Mesenchymal stem cell (in vitro differentiated cells and primary cell): ENCODE results near the gene AOAH.

ENCODE experiments used
- DNase-seq: peaks from one replicate; pipeline ENCODE4 v3.0.0-alpha.2; 2013
- H2AFZ ChIP-seq: one replicate; pipeline ENCODE4 v1.6.1; 2013; ENCODE audit warnings: low read depth, mild to moderate bottlenecking, control low read depth, inconsistent platforms, low read length, moderate library complexity
- H2AK5ac ChIP-seq: 2 replicates; pipeline ENCODE4 v1.6.1; 2013; ENCODE audit warnings: low read length, moderate library complexity, mild to moderate bottlenecking, inconsistent platforms; ENCODE audit not compliant: severe bottlenecking
- H2BK120ac ChIP-seq: one replicate; pipeline ENCODE4 v1.6.1; 2013; ENCODE audit warnings: low read depth, mild to moderate bottlenecking, inconsistent platforms, low read length, moderate library complexity
- H2BK12ac ChIP-seq, 2 experiments: one replicate each; pipeline ENCODE4 v1.6.1; 2013; ENCODE audit warnings: inconsistent platforms in 2 of 2, low read length in 2 of 2, mild to moderate bottlenecking in 2 of 2, moderate library complexity in 2 of 2, control low read depth in 1 of 2
- H2BK15ac ChIP-seq: one replicate; pipeline ENCODE4 v1.6.1; 2013; ENCODE audit warnings: mild to moderate bottlenecking, low read depth, inconsistent platforms; ENCODE audit not compliant: poor library complexity, severe bottlenecking
- H2BK5ac ChIP-seq: 2 replicates; pipeline ENCODE4 v1.6.1; 2013; ENCODE audit warnings: low read depth, mild to moderate bottlenecking, low read length, control low read depth, inconsistent platforms; ENCODE audit not compliant: poor library complexity, severe bottlenecking
- H3K14ac ChIP-seq, 2 experiments: one replicate each; pipeline ENCODE4 v1.6.1; 2013; ENCODE audit warnings: inconsistent platforms in 2 of 2, low read length in 2 of 2, control low read depth in 1 of 2, mild to moderate bottlenecking in 1 of 2, moderate library complexity in 1 of 2
- H3K18ac ChIP-seq, 2 experiments: one replicate each; pipeline ENCODE4 v1.6.1; 2013; ENCODE audit warnings: inconsistent platforms in 2 of 2, low read length in 2 of 2, control low read depth in 1 of 2, low read depth in 1 of 2, mild to moderate bottlenecking in 1 of 2
- H3K23ac ChIP-seq, 2 experiments: one replicate each; pipeline ENCODE4 v1.6.1; 2013; ENCODE audit warnings: inconsistent platforms in 2 of 2, low read length in 2 of 2, mild to moderate bottlenecking in 2 of 2, moderate library complexity in 2 of 2, control low read depth in 1 of 2
- H3K27ac ChIP-seq: 2 replicates; pipeline ENCODE4 v1.5.1; 2013; ENCODE audit warnings: mild to moderate bottlenecking, moderate library complexity, low read length, control low read depth, inconsistent platforms; ENCODE audit not compliant: poor library complexity, severe bottlenecking
- H3K27me3 ChIP-seq, 2 experiments: 2 replicates each; pipeline versions ENCODE4 v1.6.1 to v1.7.0; 2013; ENCODE audit warnings: low read length in 2 of 2, mild to moderate bottlenecking in 2 of 2, moderate library complexity in 2 of 2, control low read depth in 1 of 2, inconsistent platforms in 1 of 2; ENCODE audit not compliant: control insufficient read depth in 1 of 2, insufficient read depth in 1 of 2
- H3K36me3 ChIP-seq, 2 experiments: 2 replicates each; pipeline versions ENCODE4 v1.6.1 to v1.7.0; 2013; ENCODE audit warnings: low read length in 2 of 2, control low read depth in 1 of 2, inconsistent platforms in 1 of 2, low read depth in 1 of 2, mild to moderate bottlenecking in 1 of 2; ENCODE audit not compliant: insufficient read depth in 2 of 2, control insufficient read depth in 1 of 2
- H3K4ac ChIP-seq, 2 experiments: one replicate each; pipeline ENCODE4 v1.6.1; 2013; ENCODE audit warnings: inconsistent platforms in 2 of 2, low read length in 2 of 2, mild to moderate bottlenecking in 2 of 2, moderate library complexity in 2 of 2, control low read depth in 1 of 2, low read depth in 1 of 2
- H3K4me1 ChIP-seq: 2 replicates; pipeline ENCODE4 v1.6.1; 2013; ENCODE audit warnings: low read depth, low read length, control low read depth; ENCODE audit not compliant: control insufficient read depth, insufficient read depth
- H3K4me2 ChIP-seq: 2 replicates; pipeline ENCODE4 v1.6.1; 2013; ENCODE audit warnings: low read length, mild to moderate bottlenecking, inconsistent platforms; ENCODE audit not compliant: poor library complexity, severe bottlenecking
- H3K4me3 ChIP-seq, 2 experiments: 2 replicates each; pipeline versions ENCODE4 v1.5.1 to v1.7.0; 2013; ENCODE audit warnings: low read length in 2 of 2, mild to moderate bottlenecking in 2 of 2, control low read depth in 1 of 2, low read depth in 1 of 2; ENCODE audit not compliant: insufficient read depth in 1 of 2
- H3K79me1 ChIP-seq: replicated peaks from 2 replicates; pipeline ENCODE4 v1.6.1; 2013; ENCODE audit warnings: mild to moderate bottlenecking, control low read depth, low read length, inconsistent platforms; ENCODE audit not compliant: poor library complexity, severe bottlenecking
- H3K9ac ChIP-seq: 2 replicates; pipeline ENCODE4 v1.7.0; 2013; ENCODE audit warnings: mild to moderate bottlenecking, low read length, moderate library complexity
- H3K9me3 ChIP-seq: 2 replicates; pipeline ENCODE4 v1.7.0; 2013; ENCODE audit warnings: mild to moderate bottlenecking, low read length; ENCODE audit not compliant: control insufficient read depth
- H4K8ac ChIP-seq: one replicate; pipeline ENCODE4 v1.6.1; 2013; ENCODE audit warnings: inconsistent platforms, mild to moderate bottlenecking, low read length, moderate library complexity
- H4K91ac ChIP-seq: one replicate; pipeline ENCODE4 v1.6.1; 2013; ENCODE audit warnings: mild to moderate bottlenecking, low read length, inconsistent platforms
- WGBS: methylation state at CpG from one replicate; pipeline ENCODE4 v1.1.7; 2013; ENCODE audit warnings: mixed read lengths; 5-methylcytosine and 5-hydroxymethylcytosine counted together

Gene AOAH

DNA sequence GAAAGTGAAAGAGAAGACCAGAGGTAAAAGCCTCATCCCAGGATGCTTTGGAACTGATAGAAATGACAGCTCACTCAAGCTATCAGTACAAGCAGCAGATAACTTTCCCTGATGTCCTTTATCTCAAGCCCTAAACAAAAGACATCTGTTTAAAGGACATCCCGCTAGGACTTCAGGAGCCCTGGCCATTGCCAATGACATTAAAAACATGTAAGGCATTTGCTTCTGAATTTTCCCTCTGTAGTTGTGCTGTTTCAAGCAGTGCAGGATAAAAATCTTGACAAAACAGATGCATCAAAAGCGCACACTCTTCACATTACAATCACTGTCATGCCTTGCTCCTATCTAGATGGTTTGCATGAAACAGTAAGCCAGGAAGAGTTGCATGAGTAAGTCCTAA is 159.8 kb downstream of the AOAH start:
- no peaks in the 10 kb centered on the region for H3K79me1 ChIP-seq
- H4K8ac ChIP-seq = no peak overlapping the region
- no peak overlapping the region for H2BK12ac ChIP-seq
- H3K4me1 ChIP-seq = no peaks in the 10 kb centered on the region
- no peak overlapping the region for H3K23ac ChIP-seq
- H2BK15ac ChIP-seq = no peak overlapping the region
- H3K18ac ChIP-seq = no peak overlapping the region
- 63% methylated on average over 2 of the region's 2 CpGs for WGBS
- H4K91ac ChIP-seq = no peak overlapping the region
- no peaks in the 10 kb centered on the region for H3K27me3 ChIP-seq
- H3K36me3 ChIP-seq = no peaks in the 10 kb centered on the region
- no peak overlapping the region for H2AFZ ChIP-seq
- H3K4ac ChIP-seq = no peak overlapping the region
- no peak overlapping the region for H3K4me2 ChIP-seq
- H2BK120ac ChIP-seq = no peak overlapping the region
- H3K14ac ChIP-seq = no peak overlapping the region
- H3K9me3 ChIP-seq = no peaks in the 10 kb centered on the region
- no peak overlapping the region for H3K4me3 ChIP-seq
- no peak overlapping the region for H3K27ac ChIP-seq
- H2AK5ac ChIP-seq = no peak overlapping the region
- DNase-seq = no peak
- H2BK5ac ChIP-seq = no peak overlapping the region
- H3K9ac ChIP-seq = no peak overlapping the region

DNA sequence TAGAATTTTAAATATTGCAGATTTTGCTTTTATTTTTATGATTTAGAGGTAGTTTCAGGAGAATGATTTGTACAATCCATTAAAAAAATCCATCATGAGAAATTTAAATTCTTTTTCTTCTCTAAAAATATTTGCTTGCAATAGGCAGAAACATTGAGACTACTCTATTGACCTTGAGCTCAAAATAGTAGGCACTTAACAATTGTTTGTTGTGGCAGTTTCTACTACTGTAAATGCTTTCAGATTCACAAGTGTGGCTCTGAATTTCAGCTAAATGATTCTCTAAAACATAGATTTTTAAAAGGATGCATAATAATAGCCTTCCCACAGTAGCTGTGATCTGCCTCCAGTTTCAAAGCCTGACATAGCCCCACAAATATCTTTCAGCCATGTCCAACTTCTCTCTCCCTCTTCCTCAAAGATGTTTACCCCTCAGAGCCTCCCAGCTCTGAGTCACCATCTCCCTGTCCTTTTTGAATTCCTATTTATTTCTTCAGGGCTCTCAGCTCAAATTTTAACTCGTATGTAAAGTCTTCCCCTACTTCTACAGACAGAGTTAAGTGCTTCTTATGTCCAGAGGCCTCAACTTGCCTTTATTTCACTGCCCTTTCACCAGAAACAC is 160.5 kb downstream of the AOAH start:
- no peak overlapping the region for H3K18ac ChIP-seq
- H2BK5ac ChIP-seq = no peak overlapping the region
- H2BK12ac ChIP-seq = no peak overlapping the region
- H3K4me3 ChIP-seq = no peak overlapping the region
- H3K9me3 ChIP-seq = no peaks in the 10 kb centered on the region
- 8% methylated on average over 1 of the region's 1 CpG for WGBS
- no peak overlapping the region for H3K9ac ChIP-seq
- no peak overlapping the region for H4K91ac ChIP-seq
- no peaks in the 10 kb centered on the region for H3K36me3 ChIP-seq
- H2AFZ ChIP-seq = no peak overlapping the region
- H4K8ac ChIP-seq = no peak overlapping the region
- no peaks in the 10 kb centered on the region for H3K4me1 ChIP-seq
- H3K27ac ChIP-seq = no peak overlapping the region
- no peaks in the 10 kb centered on the region for H3K27me3 ChIP-seq
- H3K14ac ChIP-seq = no peak overlapping the region
- no peak overlapping the region for H3K23ac ChIP-seq
- H3K4ac ChIP-seq = no peak overlapping the region
- H3K79me1 ChIP-seq = no peaks in the 10 kb centered on the region
- H2AK5ac ChIP-seq = no peak overlapping the region
- no peak overlapping the region for H3K4me2 ChIP-seq
- no peak overlapping the region for H2BK15ac ChIP-seq
- H2BK120ac ChIP-seq = no peak overlapping the region
- peak; percentile 50 for DNase-seq

DNA sequence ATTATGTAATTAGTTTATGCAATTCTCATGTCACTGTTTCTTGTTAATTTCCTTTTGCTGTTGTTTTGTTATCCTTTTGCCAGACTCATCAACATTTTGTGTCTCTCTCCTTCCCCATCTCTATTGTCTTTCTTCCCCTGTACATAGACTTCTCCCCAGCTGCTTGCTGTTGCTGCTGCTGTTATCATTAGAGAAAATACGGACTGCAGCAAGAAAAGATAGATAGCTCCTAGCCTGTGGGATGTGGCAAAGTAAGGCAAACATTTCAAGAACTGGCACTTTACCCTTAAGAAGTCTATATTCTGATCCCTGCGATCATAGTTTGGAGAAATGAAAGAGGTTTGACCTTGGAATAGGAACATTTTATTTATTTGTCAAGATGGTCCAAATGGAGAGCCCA is 162.2 kb downstream of the AOAH start:
- Histone ChIP-seq H3K79me1 (no peaks in the 10 kb centered on the region), H3K36me3 (no peaks in the 10 kb centered on the region), H3K4me1 (no peaks in the 10 kb centered on the region), H3K4me3 (no peak overlapping the region), H2AFZ (no peak overlapping the region), H3K27me3 (no peaks in the 10 kb centered on the region), H2BK120ac (no peak overlapping the region), H3K4me2 (no peak overlapping the region), H3K23ac (no peak overlapping the region), H3K27ac (no peak overlapping the region), H2BK5ac (no peak overlapping the region), H2BK12ac (no peak overlapping the region), H3K18ac (no peak overlapping the region), H2AK5ac (no peak overlapping the region), H4K91ac (no peak overlapping the region), H3K9ac (no peak overlapping the region), H3K14ac (no peak overlapping the region), H3K4ac (no peak overlapping the region), H2BK15ac (no peak overlapping the region), H4K8ac (no peak overlapping the region), H3K9me3 (no peaks in the 10 kb centered on the region)
- 88% methylated on average over 2 of the region's 2 CpGs for WGBS
- DNase-seq = no peak

DNA sequence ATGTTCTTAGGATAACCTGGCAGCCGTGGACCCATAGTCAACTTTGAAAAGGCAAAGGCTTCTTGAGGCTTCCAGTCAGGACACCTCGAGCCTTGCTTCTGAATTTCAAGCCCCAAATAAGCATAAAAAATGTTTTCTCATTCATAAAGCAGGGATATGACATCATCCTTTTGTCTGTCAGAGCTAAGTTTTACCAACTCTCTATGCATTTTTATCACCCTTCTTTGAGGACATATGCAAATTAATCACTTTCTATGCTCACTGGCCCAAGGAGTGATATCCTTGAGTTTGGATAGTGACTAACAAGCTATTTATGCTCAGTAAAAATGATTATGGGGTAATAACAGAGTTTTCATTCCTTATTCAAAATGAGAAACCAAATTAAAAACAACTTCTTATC is 175.3 kb downstream of the AOAH start:
- H3K18ac ChIP-seq = no peak overlapping the region
- no peak overlapping the region for H3K23ac ChIP-seq
- DNase-seq = no peak
- H2AK5ac ChIP-seq = no peak overlapping the region
- H4K91ac ChIP-seq = no peak overlapping the region
- H3K27ac ChIP-seq = no peak overlapping the region
- H2BK5ac ChIP-seq = no peak overlapping the region
- WGBS = 90% methylated on average over 2 of the region's 2 CpGs
- peaks cover 0 to 6% of the 10 kb centered on the region in 2 experiments for H3K27me3 ChIP-seq
- H3K4me2 ChIP-seq = no peak overlapping the region
- no peak overlapping the region for H3K9ac ChIP-seq
- no peak overlapping the region for H3K4ac ChIP-seq
- no peak overlapping the region for H3K14ac ChIP-seq
- no peak overlapping the region for H2BK15ac ChIP-seq
- H4K8ac ChIP-seq = no peak overlapping the region
- H2BK120ac ChIP-seq = no peak overlapping the region
- H3K9me3 ChIP-seq = no peaks in the 10 kb centered on the region
- no peak overlapping the region for H3K4me3 ChIP-seq
- H3K79me1 ChIP-seq = no peaks in the 10 kb centered on the region
- H3K36me3 ChIP-seq = no peaks in the 10 kb centered on the region
- H2BK12ac ChIP-seq = no peak overlapping the region
- H2AFZ ChIP-seq = no peak overlapping the region
- no peaks in the 10 kb centered on the region for H3K4me1 ChIP-seq
